Fibroblast of lung (primary cell): ENCODE measurements around the gene FIZ1.

ENCODE experiments used
- CTCF ChIP-seq, 2 donors: IDR thresholded peaks in 1 of 2; conservative IDR thresholded peaks in 1 of 2; 1 replicate in 1 of 2; 2 replicates in 1 of 2; pipeline ENCODE4 v1.5.1; 2011 to 2012; ENCODE audit warnings: low read length in 2 of 2, control low read depth in 1 of 2, inconsistent platforms in 1 of 2, low read depth in 1 of 2, mild to moderate bottlenecking in 1 of 2
- EZH2 ChIP-seq: IDR thresholded peaks from 2 replicates; pipeline ENCODE4 v1.5.1; 2012; ENCODE audit warnings: low read length, control low read depth, mild to moderate bottlenecking; ENCODE audit errors: missing control alignments

- TF ChIP-seq CTCF (conservative IDR thresholded peaks at IDR 0.05 in 1 of 2, IDR thresholded peaks at IDR 0.05 in 1 of 2; ENCODE audit: low read depth in 1 of 2, low read length in 2 of 2) (peak; percentile 46 to 48), EZH2 (no peak)
Observed at GRCh38 chr19:55638864-55639359, 39.6 kb upstream of the FIZ1 start.
